Loucy (cell line): Measurements from ENCODE around the gene MAPK1.

Experiments used
- CTCF ChIP-seq: fragments of 200-600 bp; sonication (generic); conservative IDR thresholded peaks from 2 replicates; pipeline ENCODE4 v1.5.1; 2014; ENCODE audit warnings: mild to moderate bottlenecking, antibody characterized with exemption, low read length
- EZH2phosphoT487 ChIP-seq: fragments of 200-600 bp; IDR thresholded peaks from 2 replicates; pipeline ENCODE4 v1.6.1; 2018; ENCODE audit warnings: antibody characterized with exemption, mild to moderate bottlenecking, moderate library complexity, borderline replicate concordance

DNA sequence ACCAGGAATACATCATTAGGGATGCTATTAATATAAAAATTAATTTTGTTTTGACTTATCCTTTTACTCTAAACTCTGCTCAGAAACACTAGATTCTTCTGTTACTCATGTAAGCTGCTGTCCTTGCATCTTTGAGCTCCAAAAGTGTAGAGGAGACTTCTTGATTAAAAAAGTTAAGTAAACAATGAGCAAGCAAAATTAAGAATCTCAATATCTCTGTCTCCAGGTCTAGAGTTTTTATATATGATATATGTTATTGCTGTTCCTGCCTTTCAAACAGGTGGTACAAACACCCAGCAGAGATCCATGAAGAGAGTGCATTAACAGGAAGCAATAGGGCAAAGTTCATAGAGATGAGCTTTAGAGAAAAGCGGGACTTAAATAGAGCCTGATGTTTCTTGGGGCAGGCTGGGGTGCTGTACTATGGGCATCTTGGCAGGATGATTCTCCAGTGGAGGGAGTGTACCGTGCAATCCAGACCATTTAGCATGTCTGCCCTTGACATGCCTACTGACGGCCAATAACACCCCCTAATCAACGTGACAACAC lies 6.9 kb downstream of the MAPK1 start:
- TF ChIP-seq CTCF: no peak
- TF ChIP-seq EZH2phosphoT487: no peak
